ENCODE results near the gene ANKRD7. TPM values are rescaled to one million over a fixed set of nuclear protein-coding genes. Genes with fewer than 3 reads are reported as not detected.
"Not testable (repeated sequence)": the region's sequence is repeated elsewhere in the genome, so short reads cannot be mapped to it uniquely, and the experiment has no call there.

The ANKRD7 gene
- total RNA-seq, 2 experiments from 2014 or later: 0.34 TPM; not detected in 1

DNA sequence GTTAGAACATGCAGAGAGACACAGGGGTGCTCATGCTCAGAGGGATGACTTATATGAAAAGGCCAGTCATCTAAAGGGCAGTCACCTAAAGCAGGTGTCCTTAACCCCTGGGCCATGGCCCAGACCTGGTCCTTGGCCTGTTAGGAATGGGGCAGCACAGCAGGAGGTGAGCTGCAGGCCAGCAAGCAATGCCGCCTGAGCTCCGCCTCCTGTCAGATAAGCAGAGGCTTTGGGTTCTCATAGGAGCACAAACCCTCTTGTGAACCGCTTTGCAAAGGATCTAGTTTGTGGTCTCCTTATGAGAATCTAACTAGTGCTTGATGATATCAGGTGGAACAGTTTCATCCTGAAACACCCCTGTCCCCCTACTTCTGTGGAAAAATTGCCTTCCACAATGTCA is 14.5 kb downstream of the ANKRD7 start:
- ATAC-seq (no peak), DNase-seq (no peak)
- Mint-ChIP-seq H3K27me3 (peaks cover 5% of the 10 kb centered on the region), H3K4me3 (no peak overlapping the region), H3K36me3 (ENCODE audit: low read depth) (no peaks in the 10 kb centered on the region), H3K4me1 (no peaks in the 10 kb centered on the region), H3K9me3 (ENCODE audit: low read depth) (no peaks in the 10 kb centered on the region), H3K27ac (no peak overlapping the region)
- POLR2A ChIA-PET: no interaction called here
- intact Hi-C loops (cut with DNase I, micrococcal nuclease): no loop called here
- CTCF ChIA-PET: no interaction called here

- POLR2A ChIA-PET; H3K4me3 Mint-ChIP-seq; CTCF ChIA-PET; H3K36me3 Mint-ChIP-seq (ENCODE audit: low read depth); H3K27me3 Mint-ChIP-seq; H3K27ac Mint-ChIP-seq; ATAC-seq; DNase-seq; H3K4me1 Mint-ChIP-seq; H3K9me3 Mint-ChIP-seq (ENCODE audit: low read depth); intact Hi-C loops (cut with DNase I, micrococcal nuclease): not testable (repeated sequence)
Measured at GRCh38 chr7:118240320-118240719, 15.8 kb downstream of the ANKRD7 start.

DNA sequence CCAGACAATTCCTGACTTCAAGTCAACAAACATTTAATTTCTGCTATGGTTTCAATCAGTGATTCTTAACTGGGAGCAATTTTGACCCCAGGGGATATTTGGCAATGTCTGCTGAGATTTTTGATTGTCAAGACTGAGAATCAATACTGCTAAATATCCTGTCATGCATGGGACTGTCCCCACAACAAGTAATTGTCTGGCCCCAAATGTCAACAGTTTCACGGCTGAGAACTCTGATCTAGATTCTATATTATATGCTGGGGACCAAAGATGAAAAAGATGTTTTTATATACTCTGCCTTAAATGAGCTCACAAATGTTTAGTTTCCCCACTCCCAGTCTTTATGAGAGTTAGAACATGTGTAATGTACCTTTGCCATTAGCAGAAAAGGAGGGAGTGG is 19.2 kb downstream of the ANKRD7 start:
- H3K27me3 Mint-ChIP-seq: peaks cover 9% of the 10 kb centered on the region
- no peaks in the 10 kb centered on the region for H3K4me1 Mint-ChIP-seq
- ATAC-seq (no peak), DNase-seq (no peak)
- ChIA-PET CTCF (interaction anchor here (0.7 kb wide), 1 partner anchor 138 kb away, joined by 5 read pairs; no protein-coding TSS in a partner anchor), POLR2A (no interaction called here)
- intact Hi-C loops (cut with DNase I, micrococcal nuclease): no loop called here
- H3K4me3 Mint-ChIP-seq: no peak overlapping the region
- no peaks in the 10 kb centered on the region for H3K36me3 Mint-ChIP-seq (ENCODE audit: low read depth)
- no peak overlapping the region for H3K27ac Mint-ChIP-seq
- H3K9me3 Mint-ChIP-seq (ENCODE audit: low read depth): no peaks in the 10 kb centered on the region

GRCh38 chr7:118245267-118246040 is 20.9 kb downstream of the ANKRD7 start:
- POLR2A ChIA-PET: no interaction called here
- Mint-ChIP-seq H3K4me1 (no peaks in the 10 kb centered on the region), H3K36me3 (ENCODE audit: low read depth) (no peaks in the 10 kb centered on the region), H3K4me3 (no peak overlapping the region), H3K27ac (no peak overlapping the region), H3K27me3 (peaks cover 12% of the 10 kb centered on the region), H3K9me3 (ENCODE audit: low read depth) (no peaks in the 10 kb centered on the region)
- ATAC-seq (no peak), DNase-seq (no peak)
- CTCF ChIA-PET: no interaction called here
- intact Hi-C loops (cut with DNase I, micrococcal nuclease): no loop called here

GRCh38 chr7:118250860-118251494 is 26.5 kb downstream of the ANKRD7 start:
- POLR2A ChIA-PET: no interaction called here
- CTCF ChIA-PET: no interaction called here
- Mint-ChIP-seq H3K27me3 (peaks cover 18% of the 10 kb centered on the region), H3K9me3 (ENCODE audit: low read depth) (no peaks in the 10 kb centered on the region), H3K27ac (no peak overlapping the region), H3K36me3 (ENCODE audit: low read depth) (no peaks in the 10 kb centered on the region), H3K4me1 (no peaks in the 10 kb centered on the region), H3K4me3 (no peak overlapping the region)
- intact Hi-C loops (cut with DNase I, micrococcal nuclease): loop anchor here in 1 of 2 experiments (10.0 kb wide), 1 partner anchor 924 kb away; no protein-coding TSS in a partner anchor
- no peak for DNase-seq
- ATAC-seq: no peak

DNA sequence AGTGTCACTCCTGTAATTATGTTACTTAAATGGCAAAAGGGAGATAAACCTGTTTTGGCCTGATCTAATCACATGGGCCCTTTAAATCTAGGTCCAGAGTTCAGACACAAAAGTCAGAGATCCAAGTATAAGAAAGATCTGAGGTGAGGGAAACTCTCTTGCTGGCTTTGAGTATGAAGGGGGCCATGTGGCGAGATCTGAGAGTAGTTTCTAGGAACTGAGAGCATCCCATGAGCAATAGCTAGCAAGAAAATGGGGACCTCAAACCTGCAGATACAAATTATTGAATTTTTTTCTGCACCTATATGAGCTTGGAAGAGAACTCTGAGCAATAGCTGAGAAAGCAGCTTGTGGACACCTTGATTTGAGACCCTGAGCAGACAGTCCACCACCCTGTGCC is 27.6 kb downstream of the ANKRD7 start:
- Mint-ChIP-seq H3K4me1 (no peaks in the 10 kb centered on the region), H3K27me3 (peaks cover 16% of the 10 kb centered on the region), H3K4me3 (no peak overlapping the region), H3K9me3 (ENCODE audit: low read depth) (no peaks in the 10 kb centered on the region), H3K36me3 (ENCODE audit: low read depth) (no peaks in the 10 kb centered on the region), H3K27ac (no peak overlapping the region)
- intact Hi-C loops (cut with DNase I, micrococcal nuclease): loop anchor here in 1 of 2 experiments (10.0 kb wide), 1 partner anchor 923 kb away; no protein-coding TSS in a partner anchor
- CTCF ChIA-PET: no interaction called here
- ATAC-seq (no peak), DNase-seq (no peak)
- POLR2A ChIA-PET: no interaction called here

DNA sequence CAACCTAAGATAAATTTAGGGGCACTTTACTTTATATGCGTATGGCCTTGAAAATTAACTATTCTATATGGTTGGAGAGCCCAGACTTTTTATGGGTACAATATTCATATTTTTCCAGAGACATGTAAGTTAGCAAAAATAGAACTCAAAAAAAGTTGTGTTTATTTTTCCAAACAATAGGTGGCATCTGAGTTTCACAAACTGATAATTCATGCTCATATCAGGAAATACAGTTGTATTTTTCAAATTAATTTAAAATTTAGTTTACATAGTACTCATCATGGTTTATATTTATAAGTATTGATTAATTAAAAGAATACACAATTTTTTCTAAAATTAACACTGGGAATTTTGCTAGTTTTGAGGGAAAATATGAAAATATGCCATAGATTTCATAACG is 34.6 kb downstream of the ANKRD7 start:
- intact Hi-C loops (cut with DNase I, micrococcal nuclease): loop anchor here in 1 of 2 experiments (10.0 kb wide), 1 partner anchor 916 kb away; no protein-coding TSS in a partner anchor
- ChIA-PET CTCF (interaction anchor here (1.2 kb wide), 1 partner anchor 22 kb away, joined by 3 read pairs; no protein-coding TSS in a partner anchor), POLR2A (no interaction called here)
- H3K4me1 Mint-ChIP-seq: no peaks in the 10 kb centered on the region
- no peaks in the 10 kb centered on the region for H3K36me3 Mint-ChIP-seq (ENCODE audit: low read depth)
- no peak overlapping the region for H3K27ac Mint-ChIP-seq
- H3K9me3 Mint-ChIP-seq (ENCODE audit: low read depth): no peaks in the 10 kb centered on the region
- DNase-seq (no peak), ATAC-seq (no peak)
- no peaks in the 10 kb centered on the region for H3K27me3 Mint-ChIP-seq
- no peak overlapping the region for H3K4me3 Mint-ChIP-seq

- no peaks in the 10 kb centered on the region for H3K4me1 Mint-ChIP-seq
- intact Hi-C loops (cut with DNase I, micrococcal nuclease): loop anchor here in 1 of 2 experiments (10.0 kb wide), 1 partner anchor 320 kb away; no protein-coding TSS in a partner anchor
- H3K27ac Mint-ChIP-seq: no peak overlapping the region
- no peaks in the 10 kb centered on the region for H3K36me3 Mint-ChIP-seq (ENCODE audit: low read depth)
- ATAC-seq (no peak), DNase-seq (no peak)
- ChIA-PET POLR2A (no interaction called here), CTCF (no interaction called here)
- no peaks in the 10 kb centered on the region for H3K9me3 Mint-ChIP-seq (ENCODE audit: low read depth)
- no peak overlapping the region for H3K4me3 Mint-ChIP-seq
- peaks cover 6% of the 10 kb centered on the region for H3K27me3 Mint-ChIP-seq
Measured at GRCh38 chr7:118264836-118265235, 40.3 kb downstream of the ANKRD7 start.

DNA sequence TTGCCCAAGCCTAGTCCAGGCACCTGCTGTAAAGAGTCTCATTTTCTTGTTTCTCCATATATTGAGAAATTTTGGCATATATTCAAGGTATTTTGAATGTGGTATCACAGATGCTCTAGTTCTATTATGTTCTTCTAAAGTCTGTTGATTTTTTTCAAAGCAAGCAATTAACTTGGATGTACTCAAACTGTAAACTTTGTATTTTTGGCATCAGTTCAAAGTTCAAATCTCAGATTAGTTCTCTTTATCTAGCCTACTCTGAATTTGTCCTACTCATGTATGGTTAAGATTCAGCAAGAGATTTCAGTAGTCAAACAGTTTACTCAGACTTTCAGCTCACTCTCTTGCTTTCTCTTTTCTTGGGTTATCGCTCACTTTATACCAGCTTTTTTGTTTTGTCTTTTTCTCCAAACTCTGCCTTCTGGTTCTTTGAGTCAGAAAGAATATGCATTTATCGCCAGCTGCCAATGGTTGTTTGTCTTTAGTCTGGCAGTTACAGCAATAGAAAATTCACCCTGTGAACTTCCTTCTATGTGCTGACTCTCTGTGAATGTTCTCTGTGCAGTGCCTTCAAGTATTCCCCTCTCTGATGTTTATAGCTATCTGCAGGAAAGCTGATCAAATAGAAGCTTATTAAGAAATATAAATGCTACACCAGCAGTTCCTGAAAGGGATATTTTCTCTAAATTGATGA is 56.0 kb downstream of the ANKRD7 start:
- CTCF ChIA-PET: interaction anchor here (1.0 kb wide), 1 partner anchor 21 kb away, joined by 3 read pairs; no protein-coding TSS in a partner anchor
- intact Hi-C loops (cut with DNase I, micrococcal nuclease): no loop called here
- H3K4me1 Mint-ChIP-seq: no peaks in the 10 kb centered on the region
- no peaks in the 10 kb centered on the region for H3K9me3 Mint-ChIP-seq (ENCODE audit: low read depth)
- no peaks in the 10 kb centered on the region for H3K36me3 Mint-ChIP-seq (ENCODE audit: low read depth)
- POLR2A ChIA-PET: no interaction called here
- no peak overlapping the region for H3K27ac Mint-ChIP-seq
- H3K27me3 Mint-ChIP-seq: peaks cover 34% of the 10 kb centered on the region
- no peak for DNase-seq
- H3K4me3 Mint-ChIP-seq: no peak overlapping the region
- no peak for ATAC-seq

- DNase-seq (no peak), ATAC-seq (no peak)
- H3K27ac Mint-ChIP-seq: no peak overlapping the region
- H3K4me1 Mint-ChIP-seq: no peaks in the 10 kb centered on the region
- H3K27me3 Mint-ChIP-seq: peaks cover 34% of the 10 kb centered on the region
- H3K36me3 Mint-ChIP-seq (ENCODE audit: low read depth): no peaks in the 10 kb centered on the region
- no peaks in the 10 kb centered on the region for H3K9me3 Mint-ChIP-seq (ENCODE audit: low read depth)
- ChIA-PET POLR2A (no interaction called here), CTCF (interaction anchor here (1.0 kb wide), 1 partner anchor 22 kb away, joined by 3 read pairs; no protein-coding TSS in a partner anchor)
- intact Hi-C loops (cut with DNase I, micrococcal nuclease): no loop called here
- H3K4me3 Mint-ChIP-seq: no peak overlapping the region
Measured at GRCh38 chr7:118281196-118281595, 56.7 kb downstream of the ANKRD7 start.

GRCh38 chr7:118285358-118285757 is 60.9 kb downstream of the ANKRD7 start:
- ATAC-seq: no peak
- H3K4me1 Mint-ChIP-seq: peaks cover 18% of the 10 kb centered on the region
- H3K36me3 Mint-ChIP-seq (ENCODE audit: low read depth): peaks cover 8% of the 10 kb centered on the region
- no peak overlapping the region for H3K27ac Mint-ChIP-seq
- peaks cover 9% of the 10 kb centered on the region for H3K9me3 Mint-ChIP-seq (ENCODE audit: low read depth)
- no peak for DNase-seq
- intact Hi-C loops (cut with DNase I, micrococcal nuclease): no loop called here
- CTCF ChIA-PET: no interaction called here
- H3K27me3 Mint-ChIP-seq: peaks cover 42% of the 10 kb centered on the region
- POLR2A ChIA-PET: no interaction called here
- H3K4me3 Mint-ChIP-seq: no peak overlapping the region

Measured in activated CD4-positive, alpha-beta T cell treated with anti-CD3 and anti-CD28 coated beads for 36 hours (primary cell).